HEK293 (cell line): Measurements from ENCODE around the gene CDH22.

Experiments
- CTCF ChIA-PET: fragments of 350-600 bp; formaldehyde crosslinking; extraction: SDS; loops from one replicate; lab custom pipeline; 2021; ENCODE audit warnings: antibody characterized with exemption; lab: Yijun Ruan, JAX
- POLR2A ChIA-PET: fragments of 300-600 bp; formaldehyde crosslinking; extraction: SDS; loops from one replicate; lab custom pipeline; 2020; ENCODE audit warnings: antibody characterized with exemption, inconsistent platforms; lab: Yijun Ruan, JAX
- H3K27ac ChIP-seq: fragments of 200-500 bp; sonication (Bioruptor generic); 2 replicates; pipeline ENCODE4 v1.5.1; 2014; ENCODE audit warnings: low read depth, low read length, control low read depth, inconsistent platforms; ENCODE audit errors: extremely low read depth
- H3K36me3 ChIP-seq, 2 experiments: fragments of 200-500 bp in 1 of 2; sonication (Bioruptor generic) in 1 of 2; 1 replicate in 1 of 2; 2 replicates in 1 of 2; pipeline ENCODE4 v1.5.1; 2014 to 2017; ENCODE audit warnings: inconsistent platforms in 2 of 2, low read length in 2 of 2; ENCODE audit not compliant: control insufficient read depth in 2 of 2, insufficient read depth in 1 of 2
- H3K4me1 ChIP-seq: fragments of 200-500 bp; sonication (Bioruptor generic); 2 replicates; pipeline ENCODE4 v1.5.1; 2014; ENCODE audit warnings: mild to moderate bottlenecking, low read length, inconsistent platforms; ENCODE audit not compliant: control insufficient read depth, insufficient read depth
- H3K4me3 ChIP-seq: 2 replicates; pipeline ENCODE4 v1.5.1; 2011; ENCODE audit warnings: low read depth, mild to moderate bottlenecking, control low read depth, low read length, moderate library complexity
- H3K9me3 ChIP-seq: fragments of 200-500 bp; sonication (Bioruptor generic); 2 replicates; pipeline ENCODE4 v1.5.1; 2014; ENCODE audit warnings: low read depth, low read length, inconsistent platforms; ENCODE audit not compliant: control insufficient read depth, insufficient read depth
- GLIS2 ChIP-seq: fragments of 450-650 bp; formaldehyde crosslinking; IDR thresholded peaks from 2 replicates; pipeline ENCODE4 v1.5.1; 2016; ENCODE audit warnings: missing biosample characterization, missing genetic modification characterization
- KLF10 ChIP-seq: fragments of 450-650 bp; IDR thresholded peaks from 2 replicates; pipeline ENCODE4 v1.5.1; 2018; ENCODE audit warnings: missing biosample characterization, mild to moderate bottlenecking, missing genetic modification characterization
- KLF16 ChIP-seq: fragments of 450-650 bp; formaldehyde crosslinking; IDR thresholded peaks from 2 replicates; pipeline ENCODE4 v1.5.1; 2017; ENCODE audit warnings: missing biosample characterization, missing genetic modification characterization
- MYNN ChIP-seq: fragments of 450-650 bp; formaldehyde crosslinking; IDR thresholded peaks from 2 replicates; pipeline ENCODE4 v1.5.1; 2016; ENCODE audit warnings: missing biosample characterization, missing genetic modification characterization, borderline replicate concordance
- SP2 ChIP-seq: fragments of 450-650 bp; formaldehyde crosslinking; IDR thresholded peaks from 2 replicates; pipeline ENCODE4 v1.5.1; 2016; ENCODE audit warnings: missing biosample characterization, missing genetic modification characterization
- YY1 ChIP-seq: fragments of 450-650 bp; formaldehyde crosslinking; IDR thresholded peaks from 2 replicates; pipeline ENCODE4 v1.5.1; 2018; ENCODE audit warnings: missing biosample characterization, missing genetic modification characterization
- ZBTB20 ChIP-seq: fragments of 450-650 bp; formaldehyde crosslinking; IDR thresholded peaks from 2 replicates; pipeline ENCODE4 v1.5.1; 2016; ENCODE audit warnings: missing biosample characterization, missing genetic modification characterization
- ZFP3 ChIP-seq: fragments of 450-650 bp; formaldehyde crosslinking; IDR thresholded peaks from 2 replicates; pipeline ENCODE4 v1.5.1; 2016; ENCODE audit warnings: low read depth, missing biosample characterization, missing genetic modification characterization
- ZNF146 ChIP-seq: fragments of 450-650 bp; formaldehyde crosslinking; IDR thresholded peaks from 2 replicates; pipeline ENCODE4 v1.5.1; 2016; ENCODE audit warnings: missing biosample characterization, missing genetic modification characterization
- ZNF16 ChIP-seq: fragments of 450-650 bp; formaldehyde crosslinking; IDR thresholded peaks from 2 replicates; pipeline ENCODE4 v1.5.1; 2016; ENCODE audit warnings: low read depth, missing biosample characterization, missing genetic modification characterization
- ZNF19 ChIP-seq: fragments of 450-650 bp; formaldehyde crosslinking; IDR thresholded peaks from 2 replicates; pipeline ENCODE4; 2016; ENCODE audit warnings: missing biosample characterization, missing genetic modification characterization, low read depth
- ZNF214 ChIP-seq: fragments of 450-650 bp; formaldehyde crosslinking; IDR thresholded peaks from 2 replicates; pipeline ENCODE4 v1.5.1; 2017; ENCODE audit warnings: missing biosample characterization, mild to moderate bottlenecking, missing genetic modification characterization, borderline replicate concordance
- ZNF24 ChIP-seq: fragments of 450-650 bp; formaldehyde crosslinking; IDR thresholded peaks from 2 replicates; pipeline ENCODE4 v1.5.1; 2016; ENCODE audit warnings: missing biosample characterization, missing genetic modification characterization
- ZNF274 ChIP-seq, 2 experiments: fragments of 200-500 bp in 1 of 2; fragments of 450-650 bp in 1 of 2; sonication (Bioruptor generic) in 1 of 2; formaldehyde crosslinking in 1 of 2; IDR thresholded peaks; 2 replicates each; pipeline versions ENCODE4 v1.5.1 to v1.6.1; 2014 to 2016; ENCODE audit warnings: borderline replicate concordance in 1 of 2, inconsistent platforms in 1 of 2, low read length in 1 of 2, missing biosample characterization in 1 of 2, missing genetic modification characterization in 1 of 2
- ZNF311 ChIP-seq: fragments of 450-650 bp; formaldehyde crosslinking; IDR thresholded peaks from 2 replicates; pipeline ENCODE4 v1.5.1; 2017; ENCODE audit warnings: missing biosample characterization, missing genetic modification characterization, borderline replicate concordance
- ZNF585B ChIP-seq: fragments of 450-650 bp; formaldehyde crosslinking; IDR thresholded peaks from 2 replicates; pipeline ENCODE4 v1.5.1; 2016; ENCODE audit warnings: missing biosample characterization, missing genetic modification characterization
- ZNF610 ChIP-seq: fragments of 450-650 bp; formaldehyde crosslinking; IDR thresholded peaks from 2 replicates; pipeline ENCODE4 v1.5.1; 2016; ENCODE audit warnings: missing biosample characterization, missing genetic modification characterization, borderline replicate concordance
- ZNF670 ChIP-seq: fragments of 450-650 bp; formaldehyde crosslinking; IDR thresholded peaks from 2 replicates; pipeline ENCODE4 v1.5.1; 2016; ENCODE audit warnings: missing biosample characterization, missing genetic modification characterization, low read depth
- ZSCAN16 ChIP-seq: fragments of 450-650 bp; formaldehyde crosslinking; IDR thresholded peaks from 2 replicates; pipeline ENCODE4 v1.5.1; 2016; ENCODE audit warnings: missing biosample characterization, missing genetic modification characterization
- ZSCAN23 ChIP-seq: fragments of 450-650 bp; formaldehyde crosslinking; IDR thresholded peaks from 2 replicates; pipeline ENCODE4 v1.5.1; 2016; ENCODE audit warnings: missing biosample characterization, missing genetic modification characterization
- TF ChIP-seq, protein P1 (sequence below): fragments of 450-650 bp; formaldehyde crosslinking; IDR thresholded peaks from 2 replicates; pipeline ENCODE4 v1.5.1; 2017; ENCODE audit warnings: missing biosample characterization, missing genetic modification characterization
- TF ChIP-seq, protein P2 (sequence below): fragments of 450-650 bp; formaldehyde crosslinking; IDR thresholded peaks from 2 replicates; pipeline ENCODE4 v1.5.1; 2016; ENCODE audit warnings: missing biosample characterization, missing genetic modification characterization

Gene CDH22

DNA sequence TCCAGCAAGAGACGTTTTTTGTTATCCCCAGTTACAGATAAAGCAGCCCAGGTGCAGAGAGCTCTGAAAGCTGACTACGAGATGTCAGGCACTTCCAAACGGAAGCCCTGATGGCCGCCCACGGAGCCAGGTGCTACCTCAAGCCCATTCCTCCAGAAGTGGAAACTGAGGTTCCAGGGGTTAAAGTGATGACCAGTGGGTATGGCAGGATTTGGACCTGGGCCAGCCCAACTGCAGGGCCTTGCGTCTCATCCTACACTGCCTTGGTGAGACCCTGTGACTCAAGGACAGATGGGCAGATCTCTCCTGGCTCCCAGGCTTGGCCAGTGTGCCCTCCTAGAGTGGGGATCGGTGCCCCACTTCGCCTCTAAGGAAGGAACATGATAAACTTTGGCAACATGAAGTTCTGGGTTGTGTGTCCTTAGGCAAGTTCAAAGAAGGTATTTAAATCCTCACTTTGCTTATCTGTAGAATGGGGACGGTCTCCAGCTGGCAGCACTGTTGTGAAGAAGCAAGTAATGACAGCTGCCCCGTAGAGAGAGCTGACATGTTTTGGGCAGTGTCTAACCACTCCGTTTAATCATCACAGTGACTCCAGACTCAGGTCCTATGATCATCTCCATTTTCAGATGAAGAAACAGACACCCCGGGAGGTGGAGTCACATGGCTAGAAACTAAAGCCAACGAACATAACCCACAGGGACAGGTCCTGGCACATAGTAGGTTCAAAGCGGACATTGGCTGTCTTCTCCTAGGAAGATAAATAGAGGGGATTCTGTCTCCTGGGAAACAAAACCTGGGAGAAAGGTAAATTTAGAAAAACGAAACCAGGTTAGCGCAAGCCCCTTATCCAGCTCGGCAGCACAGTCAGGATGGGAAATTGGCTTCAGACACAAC lies 34.4 kb upstream of the CDH22 start:
- TF ChIP-seq ZNF19 (tag by site-specific recombination) (no peak), YY1 (no peak), ZNF24 (tag by site-specific recombination) (no peak), ZSCAN16 (tag by site-specific recombination) (no peak), KLF10 (tag by site-specific recombination) (no peak), SP2 (tag by site-specific recombination) (no peak), KLF16 (tag by site-specific recombination) (no peak), ZNF16 (tag by site-specific recombination) (no peak), ZNF146 (no peak), ZNF585B (no peak), ZNF610 (tag by site-specific recombination) (no peak), ZNF214 (tag by site-specific recombination) (no peak), ZBTB20 (no peak), ZSCAN23 (tag by site-specific recombination) (no peak)
- TF ChIP-seq, protein P1, sequence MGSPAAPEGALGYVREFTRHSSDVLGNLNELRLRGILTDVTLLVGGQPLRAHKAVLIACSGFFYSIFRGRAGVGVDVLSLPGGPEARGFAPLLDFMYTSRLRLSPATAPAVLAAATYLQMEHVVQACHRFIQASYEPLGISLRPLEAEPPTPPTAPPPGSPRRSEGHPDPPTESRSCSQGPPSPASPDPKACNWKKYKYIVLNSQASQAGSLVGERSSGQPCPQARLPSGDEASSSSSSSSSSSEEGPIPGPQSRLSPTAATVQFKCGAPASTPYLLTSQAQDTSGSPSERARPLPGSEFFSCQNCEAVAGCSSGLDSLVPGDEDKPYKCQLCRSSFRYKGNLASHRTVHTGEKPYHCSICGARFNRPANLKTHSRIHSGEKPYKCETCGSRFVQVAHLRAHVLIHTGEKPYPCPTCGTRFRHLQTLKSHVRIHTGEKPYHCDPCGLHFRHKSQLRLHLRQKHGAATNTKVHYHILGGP (tag by site-specific recombination): no peak
- TF ChIP-seq, all 188 proteins: peak for 0
- ChIA-PET POLR2A (interaction anchor here (1.0 kb wide), 1 partner anchor 21 kb away, joined by 3 read pairs; no protein-coding TSS in a partner anchor), CTCF (interaction anchor here (0.6 to 1.1 kb wide), 2 partner anchors 13 to 16 kb away, joined by 3 read pairs; no protein-coding TSS in a partner anchor)
- H3K36me3 ChIP-seq: no peaks in the 10 kb centered on the region
- H3K4me3 ChIP-seq: no peak overlapping the region
- no peaks in the 10 kb centered on the region for H3K9me3 ChIP-seq
- H3K4me1 ChIP-seq: no peaks in the 10 kb centered on the region
- H3K27ac ChIP-seq: no peak overlapping the region

- TF ChIP-seq ZNF670 (no peak), GLIS2 (tag by site-specific recombination) (no peak), ZFP3 (tag by site-specific recombination) (no peak), ZNF274 (IDR thresholded peaks at IDR 0.05; ENCODE audit: low read length) (no peak), ZNF274 (tag by site-specific recombination; IDR thresholded peaks at IDR 0.05; ENCODE audit: borderline replicate concordance) (no peak), ZNF311 (tag by site-specific recombination) (no peak), MYNN (tag by site-specific recombination) (no peak), KLF10 (tag by site-specific recombination) (no peak)
- TF ChIP-seq, protein P2, sequence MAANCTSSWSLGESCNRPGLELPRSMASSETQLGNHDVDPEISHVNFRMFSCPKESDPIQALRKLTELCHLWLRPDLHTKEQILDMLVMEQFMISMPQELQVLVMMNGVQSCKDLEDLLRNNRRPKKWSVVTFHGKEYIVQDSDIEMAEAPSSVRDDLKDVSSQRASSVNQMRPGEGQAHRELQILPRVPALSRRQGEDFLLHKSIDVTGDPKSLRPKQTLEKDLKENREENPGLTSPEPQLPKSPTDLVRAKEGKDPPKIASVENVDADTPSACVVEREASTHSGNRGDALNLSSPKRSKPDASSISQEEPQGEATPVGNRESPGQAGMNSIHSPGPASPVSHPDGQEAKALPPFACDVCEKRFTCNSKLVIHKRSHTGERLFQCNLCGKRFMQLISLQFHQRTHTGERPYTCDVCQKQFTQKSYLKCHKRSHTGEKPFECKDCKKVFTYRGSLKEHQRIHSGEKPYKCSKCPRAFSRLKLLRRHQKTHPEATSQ: no peak
- Histone ChIP-seq H3K4me1 (no peaks in the 10 kb centered on the region), H3K9me3 (no peaks in the 10 kb centered on the region), H3K4me3 (no peak overlapping the region), H3K36me3 (no peaks in the 10 kb centered on the region), H3K27ac (no peak overlapping the region)
- ChIA-PET POLR2A (interaction anchor here (1.0 kb wide), 1 partner anchor 22 kb away, joined by 3 read pairs; no protein-coding TSS in a partner anchor), CTCF (no interaction called here)
Observed at GRCh38 chr20:46342010-46342378, 33.7 kb upstream of the CDH22 start.
